HG02588 (cell line): ENCODE data around the gene PRKAR1B.

Experiments used
- ATAC-seq: cut with Tn5 transposase; IDR thresholded peaks from one replicate; pipeline ENCODE4 v1.9.1; 2021; ENCODE audit warnings: mild to moderate bottlenecking, moderate library complexity; ENCODE audit not compliant: unreplicated experiment

PRKAR1B gene

GRCh38 chr7:501526-501925, 225.6 kb downstream of the PRKAR1B start:
- ATAC-seq: no peak

GRCh38 chr7:500521-501420, 226.3 kb downstream of the PRKAR1B start:
- ATAC-seq: no peak

GRCh38 chr7:499853-500485, 227.1 kb downstream of the PRKAR1B start:
- ATAC-seq: no peak
